ENCODE results near the gene TOP2B.

DNA sequence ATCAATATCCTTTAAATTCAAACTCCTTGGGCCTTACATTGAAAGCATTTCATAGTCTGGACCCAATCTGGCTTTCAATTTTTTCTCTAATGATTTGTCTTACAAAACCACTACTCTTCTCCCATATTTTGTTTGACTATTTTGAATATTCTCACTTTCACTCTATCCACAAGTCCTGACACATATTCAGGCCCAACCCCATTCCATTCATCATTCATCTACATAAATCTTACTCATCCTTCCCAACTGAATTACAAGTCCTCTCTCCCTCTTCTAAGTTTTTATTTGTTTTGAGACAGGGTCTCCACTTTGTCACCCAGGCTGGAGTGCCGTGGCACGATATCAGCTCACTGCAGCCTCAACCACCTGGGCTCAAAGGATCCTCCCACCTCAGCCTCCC is 43.6 kb downstream of the TOP2B start:
- TF ChIP-seq, protein P1, sequence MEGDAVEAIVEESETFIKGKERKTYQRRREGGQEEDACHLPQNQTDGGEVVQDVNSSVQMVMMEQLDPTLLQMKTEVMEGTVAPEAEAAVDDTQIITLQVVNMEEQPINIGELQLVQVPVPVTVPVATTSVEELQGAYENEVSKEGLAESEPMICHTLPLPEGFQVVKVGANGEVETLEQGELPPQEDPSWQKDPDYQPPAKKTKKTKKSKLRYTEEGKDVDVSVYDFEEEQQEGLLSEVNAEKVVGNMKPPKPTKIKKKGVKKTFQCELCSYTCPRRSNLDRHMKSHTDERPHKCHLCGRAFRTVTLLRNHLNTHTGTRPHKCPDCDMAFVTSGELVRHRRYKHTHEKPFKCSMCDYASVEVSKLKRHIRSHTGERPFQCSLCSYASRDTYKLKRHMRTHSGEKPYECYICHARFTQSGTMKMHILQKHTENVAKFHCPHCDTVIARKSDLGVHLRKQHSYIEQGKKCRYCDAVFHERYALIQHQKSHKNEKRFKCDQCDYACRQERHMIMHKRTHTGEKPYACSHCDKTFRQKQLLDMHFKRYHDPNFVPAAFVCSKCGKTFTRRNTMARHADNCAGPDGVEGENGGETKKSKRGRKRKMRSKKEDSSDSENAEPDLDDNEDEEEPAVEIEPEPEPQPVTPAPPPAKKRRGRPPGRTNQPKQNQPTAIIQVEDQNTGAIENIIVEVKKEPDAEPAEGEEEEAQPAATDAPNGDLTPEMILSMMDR (conservative IDR thresholded peaks at IDR 0.05; ENCODE audit: low read length): no peak
- TF ChIP-seq EZH2phosphoT487 (IDR thresholded peaks at IDR 0.05; ENCODE audit: borderline replicate concordance): no peak
